Left ventricle myocardium inferior (tissue), 1 donor: ENCODE data around the gene SERPINA3. TPM values are rescaled to one million over a fixed set of nuclear protein-coding genes. Genes with fewer than 3 reads are reported as not detected.

Experiments used
- DNase-seq: peaks from one replicate; pipeline ENCODE4 v3.0.0-alpha.2; 2020
- H3K27ac ChIP-seq: fragments of 200-600 bp; replicated peaks from 2 replicates; pipeline ENCODE4 v1.8.0; 2021
- H3K27me3 ChIP-seq: fragments of 200-600 bp; 2 replicates; pipeline ENCODE4 v1.8.0; 2021; ENCODE audit warnings: low read depth
- H3K36me3 ChIP-seq: fragments of 200-600 bp; 2 replicates; pipeline ENCODE4 v1.8.0; 2021
- H3K4me1 ChIP-seq: fragments of 200-600 bp; 2 replicates; pipeline ENCODE4 v1.8.0; 2021
- H3K4me3 ChIP-seq: fragments of 200-600 bp; 2 replicates; pipeline ENCODE4 v1.8.0; 2021; ENCODE audit warnings: mild to moderate bottlenecking, moderate library complexity
- H3K9me3 ChIP-seq: fragments of 200-600 bp; replicated peaks from 2 replicates; pipeline ENCODE4 v1.8.0; 2021
- CTCF ChIP-seq: fragments of 200-600 bp; IDR thresholded peaks from 2 replicates; pipeline ENCODE4 v1.8.0; 2021; ENCODE audit warnings: antibody characterized with exemption, mild to moderate bottlenecking, borderline replicate concordance
- intact Hi-C: fragments of 100-400 bp; cut with micrococcal nuclease; formaldehyde crosslinking; loops from one replicate; pipeline ENCODE4 v1.11.0; 2022
- total RNA-seq: library from RNA; stranded (reverse); fragmentation: NEBNext Ultra II Directional; extraction: Animal tissue kit (Norgen Biotek cat#: 25700); gene quantifications from one replicate; pipeline ENCODE4 v1.2.1, GENCODE V29; 2021
- donor health status: DM: no; HTN: yes; CAD: no; lungs with severe emphysema.

SERPINA3 gene
- total RNA-seq, 1 donor from 2014 or later, result 45.5 TPM

GRCh38 chr14:94640721-94641631 is 28.8 kb downstream of the SERPINA3 start:
- no peak for DNase-seq
- Histone ChIP-seq H3K27ac (no peak overlapping the region), H3K9me3 (no peaks in the 10 kb centered on the region), H3K4me1 (no peaks in the 10 kb centered on the region), H3K4me3 (no peak overlapping the region), H3K36me3 (no peaks in the 10 kb centered on the region), H3K27me3 (peaks cover 14% of the 10 kb centered on the region)
- TF ChIP-seq CTCF, result no peak
- intact Hi-C loops, result no loop called here

GRCh38 chr14:94641632-94641955 is 29.4 kb downstream of the SERPINA3 start:
- no peak for TF ChIP-seq CTCF
- no peaks in the 10 kb centered on the region for H3K9me3 ChIP-seq
- H3K36me3 ChIP-seq, result no peaks in the 10 kb centered on the region
- H3K27ac ChIP-seq, result no peak overlapping the region
- H3K27me3 ChIP-seq, result peaks cover 14% of the 10 kb centered on the region
- intact Hi-C loops, result no loop called here
- H3K4me3 ChIP-seq, result no peak overlapping the region
- no peaks in the 10 kb centered on the region for H3K4me1 ChIP-seq
- DNase-seq, result no peak

- intact Hi-C loops, result no loop called here
These were observed 31.3 kb downstream of the SERPINA3 start for GRCh38 chr14:94643316-94644101.

GRCh38 chr14:94644102-94644535 is 31.9 kb downstream of the SERPINA3 start:
- Histone ChIP-seq H3K27ac (no peak overlapping the region), H3K4me1 (no peaks in the 10 kb centered on the region), H3K27me3 (peaks cover 14% of the 10 kb centered on the region), H3K4me3 (no peak overlapping the region), H3K36me3 (no peaks in the 10 kb centered on the region), H3K9me3 (peaks cover 18% of the 10 kb centered on the region)
- no peak for TF ChIP-seq CTCF
- intact Hi-C loops, result no loop called here
- no peak for DNase-seq

More at GRCh38 chr14:94643316-94644101, 31.3 kb downstream of the SERPINA3 start:
- Histone ChIP-seq H3K4me1 (no peaks in the 10 kb centered on the region), H3K4me3 (no peak overlapping the region), H3K27ac (no peak overlapping the region), H3K36me3 (no peaks in the 10 kb centered on the region), H3K9me3 (peaks cover 12% of the 10 kb centered on the region), H3K27me3 (peaks cover 14% of the 10 kb centered on the region)
- TF ChIP-seq CTCF, result no peak
- DNase-seq, result no peak

- Histone ChIP-seq H3K4me3 (no peak overlapping the region), H3K27ac (no peak overlapping the region), H3K27me3 (peaks cover 14% of the 10 kb centered on the region), H3K36me3 (no peaks in the 10 kb centered on the region), H3K9me3 (peaks cover 22% of the 10 kb centered on the region), H3K4me1 (no peaks in the 10 kb centered on the region)
- intact Hi-C loops, result no loop called here
- no peak for DNase-seq
- no peak for TF ChIP-seq CTCF
These were observed 33.9 kb downstream of the SERPINA3 start for GRCh38 chr14:94646066-94646465.
